Umbilical cord (tissue), 2 donors: ENCODE measurements around the gene MRPL52. TPM values are rescaled to one million over a fixed set of nuclear protein-coding genes. Genes with fewer than 3 reads are reported as not detected.
"Not testable (repeated sequence)": the region's sequence is repeated elsewhere in the genome, so short reads cannot be mapped to it uniquely, and the experiment has no call there.

Experiments
- DNase-seq: peaks from one replicate; pipeline ENCODE4 v3.0.0-alpha.2; 2015; ENCODE audit warnings: low spot score
- total RNA-seq: library from RNA; depleted of rRNA; stranded (reverse); fragments of >200 nt; gene quantifications from one replicate; pipeline ENCODE4 v1.2.3, GENCODE V29; 2014; ENCODE audit warnings: low replicate concordance; ENCODE audit not compliant: insufficient read depth

The MRPL52 gene
- total RNA-seq, 1 donor from 2014 or later = 22.4 TPM

GRCh38 chr14:22808388-22809209 is 21.1 kb upstream of the MRPL52 start:
- no peak for DNase-seq

- DNase-seq = no peak
Measured at GRCh38 chr14:22811722-22812121, 18.0 kb upstream of the MRPL52 start.

DNA sequence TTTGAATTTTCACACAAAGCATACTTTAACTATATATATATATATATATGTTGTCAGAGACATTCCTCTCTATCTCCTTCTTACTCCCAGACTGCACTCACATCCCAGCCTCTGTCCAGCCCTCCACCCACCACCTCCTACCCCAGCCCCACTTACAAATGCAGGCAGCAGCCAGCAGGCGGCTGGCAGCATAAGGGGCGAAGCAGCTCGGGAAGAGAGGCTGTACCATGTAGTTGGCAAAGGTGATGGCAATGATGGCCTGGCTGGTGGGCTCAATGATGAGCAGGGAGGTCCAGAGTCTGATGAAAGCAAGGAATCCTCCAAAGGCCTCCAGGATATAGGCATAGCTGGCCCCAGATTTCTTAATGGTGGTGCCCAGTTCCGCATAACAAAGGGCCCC is 16.9 kb upstream of the MRPL52 start:
- DNase-seq = no peak

DNA sequence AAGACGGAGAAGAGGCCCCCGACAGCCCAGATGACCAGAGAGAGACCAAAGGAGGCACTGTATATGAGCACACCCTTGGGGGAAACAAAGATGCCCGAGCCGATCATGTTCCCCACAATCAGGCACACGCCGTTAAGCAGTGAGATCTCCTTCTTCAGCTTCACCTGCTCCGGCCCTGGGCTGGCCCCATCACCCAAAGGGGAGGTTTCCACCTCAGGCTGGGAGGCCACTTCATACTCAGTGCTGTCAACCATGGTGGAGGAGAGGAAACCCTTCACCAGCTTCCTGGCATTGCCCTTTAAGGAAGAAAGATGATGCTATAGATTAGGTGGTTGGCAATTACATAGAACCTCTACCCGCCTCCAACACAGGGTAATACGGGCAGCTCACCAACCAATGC is 16.5 kb upstream of the MRPL52 start:
- no peak for DNase-seq

DNA sequence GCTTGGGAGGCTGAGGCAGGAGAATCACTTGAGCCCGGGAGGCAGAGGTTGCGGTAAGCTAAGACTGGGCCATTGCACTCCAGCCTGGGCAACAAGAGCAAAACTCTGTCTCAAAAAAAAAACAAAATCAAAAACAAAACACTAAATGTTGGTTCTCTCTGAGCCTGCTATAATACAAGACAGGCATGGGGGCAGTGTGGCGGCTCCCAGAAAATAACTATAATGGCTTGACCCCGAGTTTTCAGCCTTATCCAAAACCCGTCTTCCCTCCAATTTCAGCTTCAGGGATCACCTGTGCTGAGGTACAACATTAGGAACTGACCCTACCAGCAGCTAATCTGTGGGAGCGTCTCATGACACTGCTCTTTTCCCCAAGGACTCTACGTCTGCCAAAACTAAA is 15.3 kb upstream of the MRPL52 start:
- no peak for DNase-seq

- peak; percentile 91 for DNase-seq
Measured at GRCh38 chr14:22814941-22815713, 14.6 kb upstream of the MRPL52 start, which contains the start of gene SLC7A7. Gene SLC7A7 (minus strand): TSS chr14:22815435. CDS start chr14:22813398, 2,037 bp downstream.

DNA sequence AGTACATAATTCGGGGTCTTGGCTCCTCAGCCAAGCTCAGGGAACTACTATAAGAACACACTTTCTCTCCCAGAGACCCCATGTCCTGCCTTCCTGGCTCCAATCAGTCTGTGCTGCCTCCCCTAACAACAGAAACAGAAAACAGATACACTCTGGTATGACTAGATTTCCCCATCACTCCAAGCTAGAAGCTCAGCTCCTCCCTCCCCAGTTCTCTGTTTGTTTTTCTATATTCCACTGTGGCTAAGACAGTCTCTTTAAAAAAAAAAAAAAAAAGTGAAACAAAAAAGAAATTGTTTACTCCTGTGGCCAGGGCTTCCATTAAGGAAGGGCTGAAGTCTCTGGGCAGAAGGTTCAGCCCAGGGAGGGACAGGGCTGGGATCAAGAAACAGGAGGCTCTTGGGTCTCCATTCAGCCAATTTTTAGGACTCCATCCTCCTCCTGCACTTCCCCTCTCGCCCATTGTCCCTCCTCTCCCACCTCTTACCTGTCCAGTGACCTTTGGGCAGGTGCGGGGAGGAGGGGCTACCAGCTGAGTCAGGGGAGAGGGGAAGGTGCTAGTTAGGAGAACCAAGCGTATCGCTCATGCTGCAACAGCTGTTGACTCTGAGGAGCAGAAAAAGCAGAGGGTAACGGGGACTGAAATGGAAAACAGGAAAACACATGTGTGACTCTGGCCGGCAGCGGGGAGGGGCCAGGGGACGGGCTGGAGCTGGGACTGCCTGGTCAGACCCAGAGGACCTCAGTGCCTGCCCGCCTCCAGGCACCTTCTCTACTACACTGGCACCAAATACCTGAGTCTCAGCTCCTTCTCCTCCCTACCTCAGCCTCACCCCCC is 10.3 kb upstream of the MRPL52 start:
- DNase-seq = peak; percentile 91

DNA sequence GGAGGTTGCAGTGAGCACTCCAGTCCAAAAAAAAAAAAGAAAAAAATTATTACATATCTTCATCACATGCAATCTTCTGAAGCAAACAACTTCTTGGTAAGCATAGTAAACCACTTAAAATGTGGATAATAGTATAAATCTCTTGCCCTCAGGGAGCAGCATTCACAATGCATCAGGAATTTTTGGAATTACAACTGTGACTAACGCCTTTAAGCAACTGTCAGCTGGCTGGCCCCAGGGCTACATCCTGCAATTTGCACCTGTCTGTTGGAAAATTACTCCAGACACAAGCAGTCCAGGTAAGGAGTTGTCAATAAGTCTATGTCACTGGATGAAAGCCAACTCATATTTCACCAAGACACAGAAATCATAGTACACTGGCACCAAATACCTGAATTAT is 9.0 kb upstream of the MRPL52 start:
- DNase-seq = no peak

DNA sequence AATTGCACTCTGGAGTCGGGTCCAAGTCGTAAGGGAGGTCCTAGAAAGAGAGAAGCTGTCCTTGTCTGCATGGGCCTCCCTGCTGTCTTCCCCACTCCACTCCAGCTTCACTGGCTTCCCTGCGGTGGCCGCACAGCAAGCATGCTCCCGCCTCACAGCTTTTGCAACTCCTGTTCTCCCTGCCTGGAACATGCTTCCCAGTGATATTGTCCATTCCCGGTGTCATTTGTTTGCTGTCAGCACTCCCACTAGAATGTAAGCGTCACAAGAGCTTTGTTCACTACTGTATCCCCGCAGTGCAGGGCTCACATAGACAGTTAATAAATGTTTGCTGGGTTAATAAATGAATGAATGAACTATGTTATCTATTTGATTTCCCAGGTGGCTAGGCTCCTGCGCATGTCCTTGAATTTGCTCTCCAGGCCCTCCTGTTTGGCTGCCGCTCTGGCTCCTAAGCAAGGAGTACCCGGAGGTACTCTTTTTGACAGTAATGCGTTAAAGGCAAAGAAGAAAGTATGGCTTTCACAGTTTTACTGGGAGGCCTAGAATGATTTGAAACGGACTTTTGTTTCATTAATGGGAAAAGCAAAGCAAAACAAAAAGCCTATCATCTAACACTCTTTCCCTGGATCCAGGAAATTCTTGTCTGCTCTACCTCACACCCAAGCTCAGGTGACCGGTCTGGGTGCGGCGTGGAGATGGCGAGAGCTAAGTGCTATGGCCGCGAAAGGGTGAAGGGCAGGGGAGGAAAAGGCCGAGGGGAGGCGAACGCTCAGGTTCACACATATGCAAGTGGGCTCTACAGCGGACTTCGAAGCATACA is 8.3 kb upstream of the MRPL52 start:
- DNase-seq = peak; percentile 38

DNA sequence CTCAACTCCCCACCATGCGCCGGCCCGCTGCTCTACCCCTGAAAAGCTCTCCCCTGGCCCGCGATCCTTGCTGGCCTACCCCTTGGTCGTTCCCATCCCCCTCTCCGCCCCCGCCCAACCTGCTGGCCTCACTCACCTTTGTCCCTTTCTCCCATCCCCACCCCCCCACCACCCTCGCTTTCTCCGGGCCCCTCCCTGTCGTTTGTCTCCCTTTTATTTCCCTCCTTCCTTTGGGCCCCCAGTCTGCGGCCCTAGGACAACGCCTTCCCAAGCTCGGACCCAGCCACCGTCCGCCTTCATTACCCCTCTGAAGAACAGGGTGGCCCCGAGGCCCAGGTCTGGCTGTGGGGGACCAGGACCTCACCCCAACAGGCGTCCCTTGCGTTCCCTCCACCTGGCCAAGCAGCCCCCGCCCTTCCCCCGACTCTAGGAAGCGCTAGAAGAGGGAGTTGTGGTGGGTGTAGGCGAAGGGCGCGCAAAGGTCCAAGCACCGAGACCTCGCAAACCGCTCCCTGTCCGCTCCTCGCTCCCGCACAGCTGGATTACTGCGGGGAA is 7.6 kb upstream of the MRPL52 start:
- DNase-seq = no peak

- peak; percentile 94 for DNase-seq
Measured at GRCh38 chr14:22822571-22823098, 7.1 kb upstream of the MRPL52 start.

GRCh38 chr14:22824711-22825359 is 4.9 kb upstream of the MRPL52 start:
- peak; percentile 66 for DNase-seq

GRCh38 chr14:22829076-22829660 is 519 bp upstream of the MRPL52 start:
- not testable (repeated sequence) for DNase-seq

DNA sequence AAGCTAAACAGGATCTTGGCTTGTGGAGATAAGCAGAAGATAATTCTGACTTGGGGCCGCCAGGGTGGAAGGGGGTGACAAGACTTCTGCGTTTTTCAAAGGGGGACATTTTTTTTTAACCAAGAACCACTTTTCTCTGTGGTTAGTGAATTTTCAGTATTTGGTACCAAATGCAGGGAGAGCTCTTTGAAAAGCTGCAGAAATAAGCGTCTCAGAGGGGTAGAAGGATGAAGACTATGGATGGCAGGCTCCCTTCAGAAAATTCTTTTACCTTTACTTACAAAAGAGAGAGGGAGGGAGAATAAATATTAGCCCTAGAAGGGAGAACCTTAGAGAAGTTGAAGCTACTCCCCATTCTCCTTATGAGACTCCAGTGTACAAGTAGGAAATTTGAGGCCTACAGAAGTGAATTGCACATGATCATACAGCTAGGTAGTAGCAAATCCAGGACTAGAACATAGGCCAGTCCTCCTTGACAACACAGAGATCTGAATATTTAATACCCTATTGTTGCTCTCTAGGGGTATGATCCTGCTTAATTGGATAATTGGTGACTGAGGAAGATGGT is 840 bp downstream of the MRPL52 start:
- DNase-seq = no peak

DNA sequence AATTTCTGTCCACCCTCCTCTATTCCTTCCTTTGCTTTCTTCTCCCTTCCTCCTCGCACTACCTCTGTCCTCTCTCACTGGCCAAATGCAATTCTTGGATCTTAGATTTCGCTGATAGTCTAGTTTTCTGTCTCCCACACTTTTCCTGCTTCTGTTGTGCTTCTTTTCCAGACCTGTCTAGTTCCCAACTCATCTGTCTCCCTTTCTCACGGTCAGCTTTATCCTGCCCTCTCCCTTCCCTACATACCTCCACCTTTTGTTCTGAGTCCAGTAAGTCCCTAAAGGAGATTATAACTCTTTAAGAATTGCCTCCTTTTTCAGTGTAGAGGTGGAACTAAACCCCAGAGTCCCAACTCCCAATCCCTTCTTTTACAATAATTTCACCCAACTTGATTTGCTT is 5.8 kb downstream of the MRPL52 start:
- DNase-seq = no peak

DNA sequence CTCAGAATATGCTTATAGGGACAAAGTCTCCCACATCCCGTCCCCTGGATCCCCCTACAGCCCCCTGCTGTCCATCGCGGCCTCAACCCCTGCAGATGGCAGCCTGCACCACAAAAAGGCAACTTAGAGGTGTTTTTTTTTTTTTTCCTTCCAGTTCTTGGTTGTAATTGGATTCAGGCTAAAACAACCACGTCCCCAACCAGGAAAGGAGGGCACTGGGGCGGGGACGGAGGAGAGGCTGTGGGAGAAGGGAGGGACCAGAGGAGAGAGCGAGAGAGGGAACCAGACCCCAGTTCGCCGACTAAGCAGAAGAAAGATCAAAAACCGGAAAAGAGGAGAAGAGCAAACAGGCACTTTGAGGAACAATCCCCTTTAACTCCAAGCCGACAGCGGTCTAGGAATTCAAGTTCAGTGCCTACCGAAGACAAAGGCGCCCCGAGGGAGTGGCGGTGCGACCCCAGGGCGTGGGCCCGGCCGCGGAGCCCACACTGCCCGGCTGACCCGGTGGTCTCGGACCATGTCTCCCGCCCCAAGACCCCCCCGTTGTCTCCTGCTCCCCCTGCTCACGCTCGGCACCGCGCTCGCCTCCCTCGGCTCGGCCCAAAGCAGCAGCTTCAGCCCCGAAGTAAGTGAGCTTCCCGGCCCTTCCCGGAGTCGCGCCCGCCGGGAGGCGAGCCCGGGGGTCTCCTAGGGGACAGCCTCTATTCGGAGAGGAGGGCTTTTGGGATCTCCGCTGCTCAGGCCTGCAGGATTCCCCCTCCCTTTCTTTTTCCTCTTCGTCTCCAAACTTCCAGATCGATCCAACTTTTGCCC is 6.8 kb downstream of the MRPL52 start, which contains the start of gene MMP14:
MMP14 (plus strand) TSS at position 285 of the 813 bp plus-strand sequence; CDS start at position 518, 233 bp downstream.
- DNase-seq = peak; percentile 98

- peak; percentile 68 for DNase-seq
Measured at GRCh38 chr14:22837114-22837749, 7.5 kb downstream of the MRPL52 start.
